Breast epithelium (tissue), 3 donors: ENCODE data around the gene SERPINB6.

Experiments used
- POLR2A ChIP-seq: fragments of 450-650 bp; IDR thresholded peaks from one replicate; pipeline ENCODE4 v1.6.1; 2016; ENCODE audit warnings: antibody characterized with exemption, mild to moderate bottlenecking, moderate library complexity
- TF ChIP-seq, protein P1 (sequence below), 3 donors: fragments of 450-650 bp; IDR thresholded peaks; one replicate each; pipeline ENCODE4 v1.5.1; 2016 to 2017; ENCODE audit warnings: antibody characterized with exemption in 3 of 3, mild to moderate bottlenecking in 3 of 3, moderate library complexity in 3 of 3

DNA sequence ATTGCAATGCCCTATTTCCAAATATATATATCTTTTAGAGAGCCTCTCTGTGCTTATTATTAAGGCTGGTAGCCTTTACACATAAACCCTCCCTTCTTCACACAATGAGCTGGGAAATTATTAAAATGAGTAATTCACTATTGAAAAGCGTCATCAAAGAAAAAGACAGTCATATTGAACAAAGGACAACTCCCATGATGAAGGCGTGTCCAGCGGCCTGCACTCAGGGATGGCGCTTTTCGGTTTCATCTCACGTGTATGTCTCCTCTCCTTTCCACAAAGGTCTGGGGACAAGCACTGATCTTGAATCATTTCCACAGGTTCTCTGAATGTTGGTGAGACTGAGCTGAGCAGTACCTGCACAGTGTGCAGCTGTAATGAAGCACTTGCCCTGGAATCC lies 71.8 kb downstream of the SERPINB6 start:
- TF ChIP-seq, protein P1, sequence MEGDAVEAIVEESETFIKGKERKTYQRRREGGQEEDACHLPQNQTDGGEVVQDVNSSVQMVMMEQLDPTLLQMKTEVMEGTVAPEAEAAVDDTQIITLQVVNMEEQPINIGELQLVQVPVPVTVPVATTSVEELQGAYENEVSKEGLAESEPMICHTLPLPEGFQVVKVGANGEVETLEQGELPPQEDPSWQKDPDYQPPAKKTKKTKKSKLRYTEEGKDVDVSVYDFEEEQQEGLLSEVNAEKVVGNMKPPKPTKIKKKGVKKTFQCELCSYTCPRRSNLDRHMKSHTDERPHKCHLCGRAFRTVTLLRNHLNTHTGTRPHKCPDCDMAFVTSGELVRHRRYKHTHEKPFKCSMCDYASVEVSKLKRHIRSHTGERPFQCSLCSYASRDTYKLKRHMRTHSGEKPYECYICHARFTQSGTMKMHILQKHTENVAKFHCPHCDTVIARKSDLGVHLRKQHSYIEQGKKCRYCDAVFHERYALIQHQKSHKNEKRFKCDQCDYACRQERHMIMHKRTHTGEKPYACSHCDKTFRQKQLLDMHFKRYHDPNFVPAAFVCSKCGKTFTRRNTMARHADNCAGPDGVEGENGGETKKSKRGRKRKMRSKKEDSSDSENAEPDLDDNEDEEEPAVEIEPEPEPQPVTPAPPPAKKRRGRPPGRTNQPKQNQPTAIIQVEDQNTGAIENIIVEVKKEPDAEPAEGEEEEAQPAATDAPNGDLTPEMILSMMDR (IDR thresholded peaks at IDR 0.05) = no peak
- TF ChIP-seq POLR2A = no peak
